NCI-H2196 treated with DMSO at 0.1 percent for 48 hours (cell line): Measurements from ENCODE around the gene SARNP.
"Not testable (repeated sequence)": the region's sequence is repeated elsewhere in the genome, so short reads cannot be mapped to it uniquely, and the experiment has no call there.

Source experiments
- DNase-seq: peaks from one replicate; lab custom pipeline; 2025; ENCODE audit not compliant: unreplicated experiment; lab: John Stamatoyannopoulos, UW

The SARNP gene, protein sequence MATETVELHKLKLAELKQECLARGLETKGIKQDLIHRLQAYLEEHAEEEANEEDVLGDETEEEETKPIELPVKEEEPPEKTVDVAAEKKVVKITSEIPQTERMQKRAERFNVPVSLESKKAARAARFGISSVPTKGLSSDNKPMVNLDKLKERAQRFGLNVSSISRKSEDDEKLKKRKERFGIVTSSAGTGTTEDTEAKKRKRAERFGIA

DNA sequence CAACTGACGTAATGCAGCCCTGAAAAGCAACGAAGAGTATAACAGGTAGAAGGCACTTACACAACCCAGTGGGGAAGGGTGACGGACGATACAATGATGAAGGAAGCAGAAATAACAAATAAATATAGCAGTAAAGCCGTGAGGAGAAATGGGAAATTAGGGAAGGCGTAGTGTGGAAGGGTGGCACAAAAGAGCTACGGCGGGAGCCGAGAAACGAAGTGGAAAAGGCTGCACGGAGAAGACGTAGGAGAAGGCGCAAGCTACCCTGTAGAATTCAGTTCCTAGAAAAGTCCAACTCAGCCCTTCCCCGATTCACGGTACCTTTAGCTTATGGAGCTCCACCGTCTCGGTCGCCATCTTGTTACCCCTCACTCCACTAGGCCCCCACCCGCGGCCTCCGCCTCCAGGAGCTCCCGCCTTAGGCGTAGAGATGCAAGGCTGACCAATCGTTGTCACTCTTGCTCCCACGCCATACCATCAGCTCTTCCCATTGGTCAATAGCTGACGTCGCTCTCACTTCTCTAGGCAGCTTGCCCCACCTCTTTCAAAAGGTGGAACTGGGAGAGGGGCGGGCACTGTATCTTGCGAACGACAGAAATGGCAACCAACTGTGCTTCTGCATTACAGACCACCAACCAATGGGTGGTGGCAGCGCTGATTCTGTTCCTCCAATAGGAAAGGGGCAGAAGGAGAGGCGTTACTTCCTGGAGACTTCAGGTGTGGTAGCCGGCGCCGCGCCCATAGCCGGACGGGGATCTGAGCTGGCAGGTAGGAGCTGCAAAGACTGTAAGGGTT lies at the start of gene SARNP, which contains the start of gene ORMDL2:
Gene SARNP, minus strand, starts transcription at position 380 of the 795 bp plus-strand sequence. Its CDS starts 23 bp downstream, at position 357.
Gene ORMDL2, plus strand, starts transcription at position 697 of the 795 bp plus-strand sequence. CDS start 959 bp downstream, outside the sequence.
- peak; percentile 100 for DNase-seq

DNA sequence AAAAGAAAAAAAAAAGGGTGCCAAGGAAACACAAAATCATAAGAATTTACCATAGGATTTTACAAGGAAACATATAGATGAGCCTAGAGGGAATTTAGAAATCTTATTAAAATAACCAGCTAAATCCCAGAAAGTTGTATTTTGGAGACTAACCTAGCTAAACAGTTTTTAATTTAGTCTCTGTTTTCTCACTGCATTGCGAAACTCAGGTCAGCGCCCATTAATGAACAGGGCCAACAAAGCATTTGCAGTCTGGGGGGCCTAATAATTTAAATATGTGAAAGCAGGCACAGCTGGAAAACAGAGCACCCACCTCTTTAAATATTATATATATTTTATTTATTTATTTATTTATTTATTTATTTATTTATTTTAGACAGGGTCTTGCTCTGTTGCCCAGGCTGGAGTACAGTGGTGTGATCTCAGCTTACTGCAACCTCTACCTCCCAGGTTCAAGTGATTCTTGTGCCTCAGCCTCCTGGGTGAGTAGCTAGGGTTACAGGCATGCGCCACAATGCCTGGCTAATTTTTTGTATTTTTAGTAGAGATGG lies 49.0 kb upstream of the SARNP start:
- not testable (repeated sequence) for DNase-seq

DNA sequence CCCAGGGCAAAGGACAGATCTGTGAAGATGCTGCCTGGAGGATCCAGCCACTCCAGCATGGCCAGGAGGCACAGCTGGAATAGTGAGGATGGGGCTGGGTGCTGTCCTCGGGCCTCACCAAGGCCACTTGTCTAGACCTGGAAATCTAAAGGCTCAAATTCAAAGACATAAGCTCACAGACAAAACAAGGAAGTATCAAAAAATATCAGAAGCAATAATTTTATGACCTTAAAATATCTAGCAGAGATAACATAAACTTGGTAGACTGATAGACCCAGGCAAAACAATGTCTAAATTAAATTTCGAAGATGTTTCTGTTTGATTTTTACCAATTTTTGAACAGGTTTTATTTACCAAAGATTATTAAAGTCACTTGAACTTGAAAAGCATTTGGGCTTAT lies 47.8 kb upstream of the SARNP start:
- DNase-seq, result no peak

DNA sequence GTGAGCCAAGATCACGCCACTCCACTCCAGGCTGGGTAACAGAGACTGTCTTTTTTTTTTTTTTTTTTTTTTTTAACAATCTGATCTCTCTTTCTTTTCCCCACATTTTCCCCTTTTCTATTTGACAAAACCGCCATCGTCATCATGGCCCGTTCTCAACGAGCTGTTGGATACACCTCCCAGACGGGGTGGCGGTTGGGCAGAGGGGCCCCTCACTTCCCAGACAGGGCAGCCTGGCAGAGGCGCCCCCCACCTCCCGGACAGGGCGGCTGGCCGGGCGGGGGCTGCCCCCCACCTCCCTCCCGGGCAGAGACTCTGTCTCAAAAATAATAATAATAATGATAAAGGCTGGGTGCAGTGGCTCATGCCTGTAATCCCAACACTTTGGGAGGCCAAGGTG lies 45.4 kb upstream of the SARNP start:
- not testable (repeated sequence) for DNase-seq

DNA sequence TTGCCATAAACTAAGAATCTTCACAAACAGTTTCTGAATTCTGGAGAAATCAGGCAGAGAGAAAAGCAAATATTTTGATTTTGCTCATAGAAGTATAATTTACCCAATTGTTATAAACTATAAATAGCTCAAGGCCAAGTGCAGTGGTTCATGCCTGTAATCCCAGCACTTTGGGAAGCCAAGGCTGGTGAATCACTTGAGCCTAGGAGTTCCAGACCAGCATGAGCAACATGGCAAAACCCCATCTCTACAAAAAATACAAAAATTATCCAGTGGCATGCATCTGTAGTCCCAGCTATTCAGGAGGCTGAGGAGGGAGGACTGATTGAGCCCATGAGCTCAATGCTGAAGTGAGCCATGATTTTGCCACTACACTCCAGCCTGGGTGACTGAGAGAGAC lies 44.8 kb upstream of the SARNP start:
- DNase-seq, result no peak

DNA sequence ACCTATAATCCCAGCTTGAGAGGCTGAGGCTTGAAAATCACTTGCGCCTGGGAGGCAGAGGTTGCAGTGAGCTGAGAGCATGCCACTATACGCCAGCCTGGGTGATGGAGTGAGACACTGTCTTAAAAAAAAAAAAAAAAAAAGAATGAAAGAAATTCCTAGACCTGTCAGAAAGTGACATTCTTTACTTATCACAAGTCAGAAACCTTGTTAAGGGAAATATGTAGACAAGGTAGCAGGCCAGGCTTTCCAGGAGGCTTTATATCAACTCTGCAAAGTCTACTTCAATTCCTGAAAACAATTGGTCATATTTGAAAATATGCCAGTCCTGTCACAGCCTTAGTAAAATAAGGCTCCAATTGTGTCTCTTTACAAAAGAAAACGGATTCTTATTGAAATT lies 44.3 kb upstream of the SARNP start:
- DNase-seq, result no peak

DNA sequence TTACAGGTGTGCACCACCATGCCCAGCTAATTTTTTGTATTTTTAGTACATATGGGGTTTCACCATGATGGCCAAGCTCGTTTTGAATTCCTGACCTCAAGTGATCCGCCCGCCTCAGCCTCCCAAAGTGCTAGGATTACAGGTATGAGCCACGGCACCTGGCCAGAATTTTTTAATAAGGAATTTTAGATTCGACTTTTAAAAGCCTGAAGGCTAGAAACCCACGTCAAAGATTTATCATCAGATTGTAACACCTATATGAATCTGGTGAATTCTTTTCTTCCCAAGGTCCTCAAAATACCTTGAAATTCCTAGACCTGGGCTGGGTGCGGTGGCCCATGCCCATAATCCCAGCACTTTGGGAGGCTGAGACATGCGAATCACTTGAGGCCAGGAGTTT lies 43.9 kb upstream of the SARNP start:
- no peak for DNase-seq

DNA sequence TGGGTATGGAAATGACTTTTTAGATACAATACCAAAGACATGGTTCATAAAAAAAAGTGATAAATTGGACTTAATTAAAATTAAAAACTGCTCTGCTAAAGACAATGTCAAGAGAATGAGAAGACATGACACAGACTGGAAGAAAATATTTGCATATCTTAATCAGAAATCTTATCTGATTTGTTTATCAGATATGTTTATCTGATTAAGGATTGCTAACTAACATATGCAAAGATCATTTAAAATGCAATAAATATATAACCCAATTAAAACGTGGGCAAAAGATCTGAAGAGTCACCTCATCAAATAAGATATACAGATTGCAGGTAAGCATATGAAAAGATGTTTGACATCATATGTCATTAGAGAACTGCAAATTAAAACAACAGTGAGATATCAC lies 35.2 kb upstream of the SARNP start:
- no peak for DNase-seq

DNA sequence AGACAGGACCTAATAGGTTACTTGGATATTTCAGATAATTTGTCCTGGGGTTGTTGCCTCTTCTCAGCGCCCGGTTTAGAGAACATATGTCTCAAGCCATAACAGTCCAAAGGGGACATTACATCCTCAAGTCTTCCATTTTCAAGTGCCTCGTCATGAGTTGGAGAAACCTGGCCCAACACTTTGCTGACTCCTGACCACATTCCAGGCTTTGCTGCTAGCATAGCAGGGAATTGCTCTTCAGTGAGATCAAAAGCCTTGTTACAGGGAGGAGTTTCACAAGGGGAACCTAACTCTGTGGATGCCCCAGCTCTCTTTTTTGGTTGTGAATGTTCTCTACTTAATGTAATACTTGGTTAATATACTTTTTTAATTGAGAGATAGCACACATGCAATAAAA lies 33.4 kb upstream of the SARNP start:
- DNase-seq, result no peak

DNA sequence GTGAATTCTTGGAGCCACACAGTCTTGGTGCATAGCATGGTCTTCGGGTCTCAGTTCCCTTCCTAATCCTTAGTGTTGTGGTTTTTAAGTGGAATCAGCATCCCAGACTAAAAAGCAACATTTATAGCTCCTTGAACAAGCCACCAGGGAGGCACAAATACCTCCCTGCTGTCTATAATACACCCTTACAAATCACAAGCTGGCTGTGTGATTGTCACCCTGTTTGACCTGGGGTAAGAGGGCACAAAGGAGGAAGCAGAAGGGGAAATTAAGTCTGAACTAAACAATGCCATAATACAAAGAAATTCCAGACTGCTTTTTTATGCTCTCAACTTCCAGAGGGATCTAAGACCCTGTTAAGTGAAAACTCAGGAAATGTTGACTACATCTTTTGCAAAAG lies 32.9 kb upstream of the SARNP start:
- DNase-seq, result no peak

DNA sequence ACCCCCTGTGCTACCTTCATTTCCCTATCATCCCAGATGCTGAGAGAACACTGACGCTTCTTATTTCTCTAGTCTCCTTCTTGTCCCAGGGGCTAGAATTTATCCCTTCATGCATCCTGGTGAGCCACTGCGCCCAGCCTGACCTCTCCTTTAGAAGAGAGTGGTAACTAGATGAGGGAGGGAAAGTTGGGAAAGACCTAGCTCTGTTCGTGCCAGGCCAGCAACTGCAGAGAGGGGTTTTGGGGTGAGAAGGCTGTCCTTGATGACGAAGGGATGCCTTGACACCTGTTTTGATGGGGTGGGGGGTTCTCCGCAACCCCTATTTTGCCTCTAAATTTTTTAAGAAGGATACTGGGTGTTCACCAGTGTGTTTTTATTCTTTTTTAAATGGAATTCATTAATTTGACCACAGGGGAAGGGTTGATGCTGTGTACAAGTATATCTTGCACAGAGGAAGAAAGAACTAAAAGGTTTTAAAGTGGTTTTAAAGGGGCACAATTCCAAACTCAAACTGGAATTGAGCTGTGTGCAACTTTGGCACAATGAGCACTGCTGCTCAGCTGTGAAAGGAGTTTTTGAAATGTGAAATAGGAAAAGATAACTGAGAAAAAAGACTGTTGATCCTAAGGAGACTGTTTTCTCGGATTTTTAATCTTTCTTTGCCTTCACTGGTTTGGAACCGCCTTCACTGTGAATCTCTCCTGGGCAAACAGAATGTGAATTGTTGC lies 32.3 kb upstream of the SARNP start:
- DNase-seq, result no peak

DNA sequence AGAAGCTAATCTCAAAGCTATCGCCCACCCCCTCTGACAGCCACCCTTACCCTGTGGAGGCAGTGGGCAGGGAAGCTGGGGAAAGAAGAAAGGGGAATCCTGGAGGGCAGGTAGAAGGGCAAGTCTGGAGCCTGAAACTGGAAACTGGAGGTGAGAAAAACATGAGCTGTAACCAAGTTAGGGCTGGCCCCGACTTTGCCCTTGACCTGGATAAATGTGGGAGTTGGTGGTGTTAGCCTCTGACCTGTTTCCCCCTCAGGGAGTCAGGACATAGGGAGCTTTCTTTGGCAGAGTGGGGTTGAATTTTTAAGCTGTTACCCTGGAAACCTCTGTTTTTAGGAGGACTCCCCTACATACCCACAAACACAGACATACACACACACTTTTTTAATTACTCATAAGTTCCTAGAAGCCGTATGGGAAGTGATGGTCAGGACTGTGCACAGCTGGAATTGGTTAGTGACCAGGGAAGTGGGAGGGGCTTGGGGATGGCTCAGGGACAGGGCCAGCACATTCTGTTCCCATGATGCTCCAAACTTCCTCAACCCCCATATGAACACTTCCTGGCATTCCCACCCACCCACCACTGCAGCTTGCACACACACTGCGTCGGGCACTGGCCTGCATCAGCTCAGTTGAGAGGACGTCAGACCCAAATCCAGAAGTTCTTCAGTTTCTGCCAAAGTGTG lies 30.2 kb upstream of the SARNP start:
- no peak for DNase-seq

DNA sequence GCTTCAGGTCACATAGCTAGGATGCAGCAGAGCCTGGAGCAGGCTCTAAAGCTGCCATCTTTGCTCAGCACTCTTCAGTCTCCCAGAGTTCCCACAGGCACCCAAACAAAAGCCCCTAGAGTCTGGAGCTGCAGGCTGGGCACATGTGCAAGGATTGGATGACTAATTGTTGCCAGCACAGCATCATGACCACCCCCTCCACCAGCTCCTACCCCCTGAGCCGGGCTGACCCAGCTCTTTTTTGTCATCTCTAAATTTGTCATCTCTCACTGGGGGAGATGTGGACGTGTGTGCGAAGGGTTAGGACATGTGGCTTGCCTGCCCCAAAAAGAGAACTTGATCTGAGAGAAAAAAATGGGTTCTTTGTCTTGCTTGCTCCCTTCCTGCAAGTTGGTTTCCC lies 29.5 kb upstream of the SARNP start:
- no peak for DNase-seq

DNA sequence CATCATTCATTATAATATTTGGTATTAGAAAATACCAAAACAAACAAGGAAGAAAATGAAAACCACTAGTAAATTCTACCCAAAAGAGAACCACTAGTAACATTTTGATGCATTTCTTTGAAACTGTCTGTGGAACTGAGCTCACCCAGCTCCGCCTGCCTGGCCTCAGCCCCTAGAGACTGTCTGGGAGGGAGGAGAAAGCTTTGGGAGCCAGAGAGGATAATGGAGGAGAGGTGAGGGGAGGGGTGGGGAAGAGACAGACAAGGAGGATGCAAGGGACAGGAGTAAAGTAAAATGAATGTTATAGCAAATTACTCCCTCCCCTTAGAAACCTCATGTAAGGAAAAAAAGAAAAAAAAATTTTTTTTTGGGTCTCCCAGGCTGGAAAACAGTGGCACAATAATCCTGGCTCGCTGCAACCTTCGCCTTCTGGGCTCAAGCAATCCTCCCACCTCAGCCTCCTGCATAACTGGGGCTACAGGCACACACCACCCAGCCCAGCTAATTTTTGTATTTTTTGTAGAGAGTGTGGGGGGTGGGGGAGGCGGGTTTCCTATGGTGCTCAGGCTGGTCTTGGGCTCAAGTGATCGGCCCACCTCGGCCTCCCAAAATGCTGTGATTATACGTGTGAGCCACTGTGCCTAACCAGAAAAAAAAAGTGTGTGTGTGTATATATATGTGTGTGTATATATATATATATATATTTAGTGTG lies 28.4 kb upstream of the SARNP start:
- no peak for DNase-seq

DNA sequence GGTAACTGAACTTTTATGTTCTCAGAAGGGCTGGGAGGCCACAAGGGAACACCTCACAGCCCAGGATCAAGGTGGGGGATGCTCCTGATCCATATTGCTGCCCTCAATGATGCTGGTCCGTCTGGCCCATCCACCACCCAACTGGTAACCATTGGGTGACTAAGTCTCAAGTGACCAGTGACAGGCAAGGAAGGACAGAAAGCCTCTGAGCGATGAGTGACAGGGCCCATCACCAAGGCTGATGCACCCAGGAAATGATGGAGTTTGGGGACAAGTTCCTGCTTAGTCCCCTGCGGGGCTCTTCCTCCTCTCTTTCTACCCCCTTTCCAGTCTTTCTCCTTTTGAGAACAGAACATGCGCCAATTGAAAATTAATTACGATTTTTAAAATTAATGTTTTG lies 27.8 kb upstream of the SARNP start:
- no peak for DNase-seq

DNA sequence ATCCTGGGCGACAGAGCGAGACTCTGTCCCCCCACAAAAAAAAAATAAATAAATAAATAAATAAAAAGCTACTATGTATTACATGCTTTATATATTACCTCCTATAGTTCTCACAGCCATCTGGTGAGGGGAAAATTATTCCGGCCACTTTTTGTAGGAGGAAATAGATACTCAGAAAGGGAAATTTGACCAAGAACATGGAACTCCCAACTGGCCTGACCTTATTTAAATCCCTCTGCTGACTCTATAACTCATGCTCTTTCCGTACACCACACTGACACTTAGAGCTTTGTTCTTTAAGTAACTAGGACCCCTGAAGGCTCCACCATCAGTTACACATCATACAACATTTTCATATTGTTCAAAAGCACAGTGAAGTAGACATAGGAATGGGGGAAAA lies 27.4 kb upstream of the SARNP start:
- DNase-seq, result no peak

DNA sequence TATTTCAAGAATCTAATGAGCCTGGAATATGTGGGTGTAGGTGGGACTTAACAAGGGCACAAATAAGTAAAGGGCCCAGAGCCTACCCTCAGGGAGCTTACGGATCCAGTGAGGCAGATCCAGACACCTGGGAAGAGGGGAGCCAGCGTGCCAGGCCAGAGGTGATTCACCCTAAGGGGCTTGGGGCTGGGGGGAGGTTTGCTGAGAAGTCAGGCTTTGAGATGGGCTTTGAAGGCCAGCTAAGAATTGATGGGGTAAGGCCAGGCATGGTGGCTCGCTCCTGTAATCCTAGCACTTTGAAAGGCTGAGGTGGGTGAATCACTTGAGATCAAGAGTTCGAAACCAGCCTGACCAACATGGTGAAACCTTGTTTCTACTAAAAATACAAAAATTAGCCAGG lies 25.9 kb upstream of the SARNP start:
- DNase-seq, result no peak

DNA sequence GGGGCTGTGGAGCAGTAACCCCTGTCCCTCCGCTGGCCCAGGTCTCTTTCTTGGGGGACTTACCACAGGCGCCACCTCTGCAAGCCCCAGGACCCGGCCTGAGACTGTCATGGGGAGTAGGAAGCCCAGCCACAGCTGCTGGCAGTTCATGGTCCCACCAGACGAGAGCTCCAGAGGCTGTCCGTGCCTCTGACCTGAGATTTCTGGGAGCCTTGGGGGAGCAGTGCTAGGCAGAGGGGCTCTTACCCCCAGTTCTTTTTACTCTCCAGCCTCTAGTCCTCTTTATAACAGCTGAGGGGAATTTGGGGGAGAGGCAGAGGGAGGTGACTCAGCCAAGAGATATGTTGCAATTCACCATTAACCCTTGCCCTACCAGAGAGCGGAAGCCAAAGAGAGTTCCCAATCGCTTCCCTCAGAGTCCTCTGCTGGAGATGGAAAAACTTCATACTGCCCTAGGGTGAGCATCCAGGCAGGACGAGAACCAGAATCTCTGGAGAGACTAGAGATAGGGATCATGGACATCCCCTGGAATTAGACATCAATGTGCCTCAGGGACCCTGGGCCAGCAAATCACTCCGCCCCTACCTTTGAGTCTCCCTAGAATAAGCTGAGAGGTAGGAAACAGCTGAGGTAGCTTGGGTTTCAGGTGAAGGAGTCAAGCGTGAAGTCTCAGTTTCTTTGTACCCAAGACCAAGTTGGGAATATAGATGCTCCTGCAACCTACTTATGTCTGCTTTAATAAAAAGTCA lies 25.3 kb upstream of the SARNP start, which contains the start of gene MMP19:
Gene MMP19, minus strand, starts transcription at position 256 of the 749 bp plus-strand sequence. Its CDS starts 106 bp downstream, at position 150.
- DNase-seq, result no peak

DNA sequence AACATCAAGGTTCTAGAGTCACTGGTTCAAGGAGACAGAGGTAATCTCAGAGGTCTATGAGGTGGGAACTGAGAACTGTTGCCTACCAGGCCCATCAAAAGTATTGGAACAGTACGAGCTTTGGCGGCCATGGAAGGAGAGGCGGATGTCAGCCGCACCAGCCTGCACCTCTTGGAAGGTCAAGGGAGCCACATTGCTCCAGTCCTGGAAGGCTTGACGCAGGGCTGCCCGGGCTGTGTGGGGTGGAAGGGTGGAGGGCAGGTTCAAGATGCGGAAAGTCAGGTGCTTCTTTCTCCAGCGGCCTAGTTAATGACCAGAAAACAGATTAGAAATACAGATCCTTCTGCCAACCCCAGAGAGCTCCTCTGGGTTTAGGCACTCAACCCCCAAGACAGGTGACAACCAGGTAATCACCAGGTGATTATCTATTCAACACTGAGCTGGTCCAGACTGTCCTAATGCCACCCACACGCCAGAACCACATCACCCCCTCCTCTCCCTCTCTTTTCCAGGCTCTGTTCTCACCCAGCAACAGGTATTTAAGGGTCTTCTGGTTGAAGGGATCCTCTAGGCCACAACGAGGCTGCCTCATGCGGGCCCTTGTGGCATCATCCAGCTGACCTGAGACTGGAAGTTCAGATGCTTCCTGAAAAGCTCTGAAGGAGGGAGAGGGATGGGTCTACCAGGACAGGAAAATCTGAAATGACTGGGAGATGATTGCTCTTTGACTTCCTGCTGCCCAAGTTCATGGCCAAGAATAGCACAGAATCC lies 23.2 kb upstream of the SARNP start:
- DNase-seq, result no peak
